Measurements from ENCODE around the gene SI. TPM values are rescaled to one million over a fixed set of nuclear protein-coding genes. Genes with fewer than 3 reads are reported as not detected.

Gene SI
- total RNA-seq, 1 experiment from 2014 or later = not detected

DNA sequence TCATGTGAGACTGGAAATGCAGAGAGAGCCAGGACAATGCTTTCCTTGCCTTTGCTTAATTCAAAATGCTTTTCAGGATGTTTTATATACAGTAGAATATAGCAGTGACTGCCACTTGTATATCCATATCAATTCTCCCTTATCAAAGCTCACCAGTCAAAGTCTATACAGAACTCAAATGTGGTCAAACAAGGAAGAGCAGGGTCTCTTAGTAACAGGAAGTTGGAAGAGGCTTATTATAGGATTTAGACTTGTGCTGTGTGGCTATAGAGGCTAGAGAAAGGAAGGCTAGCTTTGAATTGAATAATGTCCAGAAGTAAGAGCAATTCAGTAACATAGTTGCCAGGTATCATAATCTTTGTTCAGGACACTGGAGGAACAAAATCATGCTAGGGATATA is 4.4 kb upstream of the SI start:
- no peak for TF ChIP-seq CTCF (IDR thresholded peaks at IDR 0.05; ENCODE audit: unreplicated experiment)
- no peaks in the 10 kb centered on the region for H3K36me3 Mint-ChIP-seq (ENCODE audit: insufficient read depth, unreplicated experiment)
- no peak overlapping the region for H3K27ac Mint-ChIP-seq (ENCODE audit: unreplicated experiment)
- no peaks in the 10 kb centered on the region for H3K4me1 Mint-ChIP-seq (ENCODE audit: low read depth, unreplicated experiment)
- no peak overlapping the region for H3K4me3 Mint-ChIP-seq (ENCODE audit: low read depth, unreplicated experiment)
- BruUV-seq (replicated peaks) = no TSS peak
- intact Hi-C loops (cut with micrococcal nuclease; ENCODE audit: unreplicated experiment) = no loop called here
- H3K9me3 Mint-ChIP-seq (ENCODE audit: low read depth, unreplicated experiment) = no peaks in the 10 kb centered on the region
- no peak for DNase-seq
- no peaks in the 10 kb centered on the region for H3K27me3 Mint-ChIP-seq (ENCODE audit: unreplicated experiment)
- CTCF ChIA-PET = no interaction called here

DNA sequence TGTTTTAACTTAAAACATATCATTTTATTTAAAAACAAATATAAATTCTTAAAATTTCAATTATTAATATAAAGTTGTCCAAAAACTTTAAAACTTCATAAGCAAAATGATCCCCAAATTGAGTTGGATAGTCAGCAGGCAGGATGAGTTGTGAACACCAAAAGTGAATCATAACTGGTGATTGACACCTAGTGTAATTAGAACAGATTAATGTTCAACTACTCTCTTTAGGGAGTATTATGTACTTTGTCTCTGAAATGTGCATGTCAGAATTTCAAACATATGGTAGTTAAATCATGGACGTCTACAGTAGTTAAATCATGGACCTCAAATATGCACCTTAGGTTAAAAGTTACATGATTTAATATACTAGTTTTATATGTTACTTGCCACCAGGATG is 2.9 kb upstream of the SI start:
- CTCF ChIA-PET = no interaction called here
- no peak overlapping the region for H3K27ac Mint-ChIP-seq (ENCODE audit: unreplicated experiment)
- no peak overlapping the region for H3K4me3 Mint-ChIP-seq (ENCODE audit: low read depth, unreplicated experiment)
- no peaks in the 10 kb centered on the region for H3K27me3 Mint-ChIP-seq (ENCODE audit: unreplicated experiment)
- TF ChIP-seq CTCF (IDR thresholded peaks at IDR 0.05; ENCODE audit: unreplicated experiment) = no peak
- BruUV-seq (replicated peaks) = no TSS peak
- intact Hi-C loops (cut with micrococcal nuclease; ENCODE audit: unreplicated experiment) = no loop called here
- DNase-seq = no peak
- no peaks in the 10 kb centered on the region for H3K9me3 Mint-ChIP-seq (ENCODE audit: low read depth, unreplicated experiment)
- no peaks in the 10 kb centered on the region for H3K36me3 Mint-ChIP-seq (ENCODE audit: insufficient read depth, unreplicated experiment)
- no peaks in the 10 kb centered on the region for H3K4me1 Mint-ChIP-seq (ENCODE audit: low read depth, unreplicated experiment)

- Mint-ChIP-seq H3K36me3 (ENCODE audit: insufficient read depth, unreplicated experiment) (no peaks in the 10 kb centered on the region), H3K4me3 (ENCODE audit: low read depth, unreplicated experiment) (no peak overlapping the region), H3K27me3 (ENCODE audit: unreplicated experiment) (no peaks in the 10 kb centered on the region), H3K27ac (ENCODE audit: unreplicated experiment) (no peak overlapping the region), H3K9me3 (ENCODE audit: low read depth, unreplicated experiment) (no peaks in the 10 kb centered on the region), H3K4me1 (ENCODE audit: low read depth, unreplicated experiment) (no peaks in the 10 kb centered on the region)
- DNase-seq = no peak
- TF ChIP-seq CTCF (IDR thresholded peaks at IDR 0.05; ENCODE audit: unreplicated experiment) = no peak
- intact Hi-C loops (cut with micrococcal nuclease; ENCODE audit: unreplicated experiment) = loop anchor here (1.0 kb wide), 1 partner anchor 110 kb away; no protein-coding TSS in a partner anchor
- CTCF ChIA-PET = interaction anchor here (0.7 to 1.0 kb wide), 2 partner anchors 47 to 109 kb away, joined by 3 to 4 read pairs; no protein-coding TSS in a partner anchor
- no TSS peak for BruUV-seq (replicated peaks)
Measured at GRCh38 chr3:165075695-165076094, 2.6 kb downstream of the SI start.

GRCh38 chr3:165070682-165071081 is 7.6 kb downstream of the SI start:
- Mint-ChIP-seq H3K4me3 (ENCODE audit: low read depth, unreplicated experiment) (no peak overlapping the region), H3K9me3 (ENCODE audit: low read depth, unreplicated experiment) (no peaks in the 10 kb centered on the region), H3K36me3 (ENCODE audit: insufficient read depth, unreplicated experiment) (no peaks in the 10 kb centered on the region), H3K27me3 (ENCODE audit: unreplicated experiment) (no peaks in the 10 kb centered on the region), H3K4me1 (ENCODE audit: low read depth, unreplicated experiment) (no peaks in the 10 kb centered on the region), H3K27ac (ENCODE audit: unreplicated experiment) (no peak overlapping the region)
- TF ChIP-seq CTCF (IDR thresholded peaks at IDR 0.05; ENCODE audit: unreplicated experiment) = no peak
- intact Hi-C loops (cut with micrococcal nuclease; ENCODE audit: unreplicated experiment) = no loop called here
- no peak for DNase-seq
- no TSS peak for BruUV-seq (replicated peaks)
- CTCF ChIA-PET = no interaction called here
